H1 (cell line): ENCODE data around the gene CCSAP. TPM values are rescaled to one million over a fixed set of nuclear protein-coding genes. Genes with fewer than 3 reads are reported as not detected.

Experiments
- FOSL1 ChIP-seq: IDR thresholded peaks from 2 replicates; pipeline ENCODE4 v1.6.1; 2011; ENCODE audit warnings: mild to moderate bottlenecking, low read depth, low read length, moderate library complexity; ENCODE audit not compliant: insufficient read depth
- MAFK ChIP-seq: IDR thresholded peaks from 2 replicates; pipeline ENCODE4 v1.6.1; 2012; ENCODE audit warnings: low read depth, mild to moderate bottlenecking, improper control_type of control experiment, low read length
- RAD21 ChIP-seq, 2 experiments: IDR thresholded peaks in 1 of 2; conservative IDR thresholded peaks in 1 of 2; 2 replicates each; pipeline ENCODE4 v1.6.1; 2011; ENCODE audit warnings: low read depth in 2 of 2, low read length in 2 of 2, improper control_type of control experiment in 1 of 2, inconsistent platforms in 1 of 2, mild to moderate bottlenecking in 1 of 2, moderate library complexity in 1 of 2
- SIRT6 ChIP-seq: IDR thresholded peaks from one replicate; pipeline ENCODE4 v1.7.1; 2012; ENCODE audit warnings: low read length, inconsistent platforms
- polyA plus RNA-seq, 7 experiments: library from polyadenylated mRNA; depleted of rRNA in 3 of 7; stranded (reverse) in 5 of 7; unstranded in 2 of 7; fragments of >200 nt in 5 of 7; fragments of 200-250 nt in 2 of 7; gene quantifications; 1 replicate in 5 of 7; 2 replicates in 1 of 7; 4 replicates in 1 of 7; pipeline versions ENCODE4 v1.2.1 to v1.2.3, GENCODE V29; 2011 to 2013; ENCODE audit warnings: missing spikeins in 2 of 7, mixed read lengths in 2 of 7
- total RNA-seq: library from RNA; stranded (reverse); fragmentation: NEBNext Ultra II Directional; extraction: Animal tissue kit (Norgen Biotek cat#: 25700); gene quantifications from 2 replicates; pipeline ENCODE4 v1.2.1, GENCODE V29; 2021
- TF ChIP-seq, protein P1 (sequence below): fragments of 300-600 bp; sonication (generic); IDR thresholded peaks from 2 replicates; pipeline ENCODE4 v1.7.1; 2012; ENCODE audit warnings: low read length, moderate library complexity, mild to moderate bottlenecking, inconsistent platforms; ENCODE audit not compliant: insufficient replicate concordance

Gene CCSAP
- total and polyA plus RNA-seq, 2 of the 8 experiments (the other 6 are each of a cell fraction or from before 2014, with no cell fraction given): 3.5 to 17.2 TPM

DNA sequence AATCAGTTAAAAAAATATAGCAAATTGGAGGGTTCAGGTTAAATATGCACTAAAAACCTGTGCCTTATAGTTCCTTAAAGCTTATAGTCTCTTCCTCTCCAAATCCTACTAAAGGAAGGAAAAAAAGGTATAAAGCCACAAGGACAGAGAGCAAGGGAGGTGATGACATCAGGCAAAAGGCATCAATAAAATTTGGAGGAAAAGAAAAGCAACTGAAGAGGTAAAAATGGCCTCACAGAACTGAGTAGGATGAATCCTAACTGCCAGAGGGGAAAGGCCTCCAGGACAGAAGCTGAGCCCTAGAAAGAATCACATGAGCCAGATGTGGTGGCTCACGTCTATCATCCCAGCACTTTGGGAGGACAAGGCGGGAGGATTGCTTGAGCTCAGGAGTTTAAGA lies 8.1 kb downstream of the CCSAP start (continued):
- TF ChIP-seq, protein P1, sequence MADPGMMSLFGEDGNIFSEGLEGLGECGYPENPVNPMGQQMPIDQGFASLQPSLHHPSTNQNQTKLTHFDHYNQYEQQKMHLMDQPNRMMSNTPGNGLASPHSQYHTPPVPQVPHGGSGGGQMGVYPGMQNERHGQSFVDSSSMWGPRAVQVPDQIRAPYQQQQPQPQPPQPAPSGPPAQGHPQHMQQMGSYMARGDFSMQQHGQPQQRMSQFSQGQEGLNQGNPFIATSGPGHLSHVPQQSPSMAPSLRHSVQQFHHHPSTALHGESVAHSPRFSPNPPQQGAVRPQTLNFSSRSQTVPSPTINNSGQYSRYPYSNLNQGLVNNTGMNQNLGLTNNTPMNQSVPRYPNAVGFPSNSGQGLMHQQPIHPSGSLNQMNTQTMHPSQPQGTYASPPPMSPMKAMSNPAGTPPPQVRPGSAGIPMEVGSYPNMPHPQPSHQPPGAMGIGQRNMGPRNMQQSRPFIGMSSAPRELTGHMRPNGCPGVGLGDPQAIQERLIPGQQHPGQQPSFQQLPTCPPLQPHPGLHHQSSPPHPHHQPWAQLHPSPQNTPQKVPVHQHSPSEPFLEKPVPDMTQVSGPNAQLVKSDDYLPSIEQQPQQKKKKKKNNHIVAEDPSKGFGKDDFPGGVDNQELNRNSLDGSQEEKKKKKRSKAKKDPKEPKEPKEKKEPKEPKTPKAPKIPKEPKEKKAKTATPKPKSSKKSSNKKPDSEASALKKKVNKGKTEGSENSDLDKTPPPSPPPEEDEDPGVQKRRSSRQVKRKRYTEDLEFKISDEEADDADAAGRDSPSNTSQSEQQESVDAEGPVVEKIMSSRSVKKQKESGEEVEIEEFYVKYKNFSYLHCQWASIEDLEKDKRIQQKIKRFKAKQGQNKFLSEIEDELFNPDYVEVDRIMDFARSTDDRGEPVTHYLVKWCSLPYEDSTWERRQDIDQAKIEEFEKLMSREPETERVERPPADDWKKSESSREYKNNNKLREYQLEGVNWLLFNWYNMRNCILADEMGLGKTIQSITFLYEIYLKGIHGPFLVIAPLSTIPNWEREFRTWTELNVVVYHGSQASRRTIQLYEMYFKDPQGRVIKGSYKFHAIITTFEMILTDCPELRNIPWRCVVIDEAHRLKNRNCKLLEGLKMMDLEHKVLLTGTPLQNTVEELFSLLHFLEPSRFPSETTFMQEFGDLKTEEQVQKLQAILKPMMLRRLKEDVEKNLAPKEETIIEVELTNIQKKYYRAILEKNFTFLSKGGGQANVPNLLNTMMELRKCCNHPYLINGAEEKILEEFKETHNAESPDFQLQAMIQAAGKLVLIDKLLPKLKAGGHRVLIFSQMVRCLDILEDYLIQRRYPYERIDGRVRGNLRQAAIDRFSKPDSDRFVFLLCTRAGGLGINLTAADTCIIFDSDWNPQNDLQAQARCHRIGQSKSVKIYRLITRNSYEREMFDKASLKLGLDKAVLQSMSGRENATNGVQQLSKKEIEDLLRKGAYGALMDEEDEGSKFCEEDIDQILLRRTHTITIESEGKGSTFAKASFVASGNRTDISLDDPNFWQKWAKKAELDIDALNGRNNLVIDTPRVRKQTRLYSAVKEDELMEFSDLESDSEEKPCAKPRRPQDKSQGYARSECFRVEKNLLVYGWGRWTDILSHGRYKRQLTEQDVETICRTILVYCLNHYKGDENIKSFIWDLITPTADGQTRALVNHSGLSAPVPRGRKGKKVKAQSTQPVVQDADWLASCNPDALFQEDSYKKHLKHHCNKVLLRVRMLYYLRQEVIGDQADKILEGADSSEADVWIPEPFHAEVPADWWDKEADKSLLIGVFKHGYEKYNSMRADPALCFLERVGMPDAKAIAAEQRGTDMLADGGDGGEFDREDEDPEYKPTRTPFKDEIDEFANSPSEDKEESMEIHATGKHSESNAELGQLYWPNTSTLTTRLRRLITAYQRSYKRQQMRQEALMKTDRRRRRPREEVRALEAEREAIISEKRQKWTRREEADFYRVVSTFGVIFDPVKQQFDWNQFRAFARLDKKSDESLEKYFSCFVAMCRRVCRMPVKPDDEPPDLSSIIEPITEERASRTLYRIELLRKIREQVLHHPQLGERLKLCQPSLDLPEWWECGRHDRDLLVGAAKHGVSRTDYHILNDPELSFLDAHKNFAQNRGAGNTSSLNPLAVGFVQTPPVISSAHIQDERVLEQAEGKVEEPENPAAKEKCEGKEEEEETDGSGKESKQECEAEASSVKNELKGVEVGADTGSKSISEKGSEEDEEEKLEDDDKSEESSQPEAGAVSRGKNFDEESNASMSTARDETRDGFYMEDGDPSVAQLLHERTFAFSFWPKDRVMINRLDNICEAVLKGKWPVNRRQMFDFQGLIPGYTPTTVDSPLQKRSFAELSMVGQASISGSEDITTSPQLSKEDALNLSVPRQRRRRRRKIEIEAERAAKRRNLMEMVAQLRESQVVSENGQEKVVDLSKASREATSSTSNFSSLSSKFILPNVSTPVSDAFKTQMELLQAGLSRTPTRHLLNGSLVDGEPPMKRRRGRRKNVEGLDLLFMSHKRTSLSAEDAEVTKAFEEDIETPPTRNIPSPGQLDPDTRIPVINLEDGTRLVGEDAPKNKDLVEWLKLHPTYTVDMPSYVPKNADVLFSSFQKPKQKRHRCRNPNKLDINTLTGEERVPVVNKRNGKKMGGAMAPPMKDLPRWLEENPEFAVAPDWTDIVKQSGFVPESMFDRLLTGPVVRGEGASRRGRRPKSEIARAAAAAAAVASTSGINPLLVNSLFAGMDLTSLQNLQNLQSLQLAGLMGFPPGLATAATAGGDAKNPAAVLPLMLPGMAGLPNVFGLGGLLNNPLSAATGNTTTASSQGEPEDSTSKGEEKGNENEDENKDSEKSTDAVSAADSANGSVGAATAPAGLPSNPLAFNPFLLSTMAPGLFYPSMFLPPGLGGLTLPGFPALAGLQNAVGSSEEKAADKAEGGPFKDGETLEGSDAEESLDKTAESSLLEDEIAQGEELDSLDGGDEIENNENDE: no peak
- TF ChIP-seq RAD21 (IDR thresholded peaks at IDR 0.05 in 1 of 2, conservative IDR thresholded peaks at IDR 0.05 in 1 of 2; ENCODE audit: low read depth in 2 of 2, low read length in 2 of 2): no peak
- no peak for TF ChIP-seq MAFK
- TF ChIP-seq FOSL1: no peak
- no peak for TF ChIP-seq SIRT6
